ENCODE data around the gene ESRRB.

Gene ESRRB

GRCh38 chr14:76423534-76423933 lies 47.6 kb downstream of the ESRRB start:
- TF ChIP-seq CTCF (conservative IDR thresholded peaks at IDR 0.05), result no peak
- H3K27ac ChIP-seq, result no peak overlapping the region

- H3K27ac ChIP-seq, result no peak overlapping the region
- no peak for TF ChIP-seq CTCF (conservative IDR thresholded peaks at IDR 0.05)
Observed at GRCh38 chr14:76424359-76424758, 48.4 kb downstream of the ESRRB start.

GRCh38 chr14:76426161-76426696 lies 50.3 kb downstream of the ESRRB start:
- TF ChIP-seq CTCF (conservative IDR thresholded peaks at IDR 0.05), result no peak
- no peak overlapping the region for H3K27ac ChIP-seq

GRCh38 chr14:76428611-76429010 lies 52.7 kb downstream of the ESRRB start:
- TF ChIP-seq CTCF (conservative IDR thresholded peaks at IDR 0.05), result no peak
- H3K27ac ChIP-seq, result no peak overlapping the region

GRCh38 chr14:76430017-76430416 lies 54.1 kb downstream of the ESRRB start:
- no peak overlapping the region for H3K27ac ChIP-seq
- no peak for TF ChIP-seq CTCF (conservative IDR thresholded peaks at IDR 0.05)

GRCh38 chr14:76430475-76430980 lies 54.6 kb downstream of the ESRRB start:
- no peak for TF ChIP-seq CTCF (conservative IDR thresholded peaks at IDR 0.05)
- H3K27ac ChIP-seq, result no peak overlapping the region

- H3K27ac ChIP-seq, result no peak overlapping the region
Observed at GRCh38 chr14:76431538-76431937, 55.6 kb downstream of the ESRRB start.

More at GRCh38 chr14:76431538-76431937, 55.6 kb downstream of the ESRRB start:
- TF ChIP-seq CTCF (conservative IDR thresholded peaks at IDR 0.05), result no peak

Measured in VCaP (cell line).